ACHN (cell line): Measurements from ENCODE around the gene LTN1.
"Not testable (repeated sequence)": the region's sequence is repeated elsewhere in the genome, so short reads cannot be mapped to it uniquely, and the experiment has no call there.

Source experiments
- DNase-seq: peaks from one replicate; pipeline ENCODE4 v3.0.0-alpha.2; 2015
- in situ Hi-C: cut with HindIII; loops from 2 replicates; pipeline ENCODE4 v1.10.0; 2017; ENCODE audit warnings: low sequenced_read_pairs, low pct_ligation_motif_present, low pct_unique_long_range_greater_than_20kb

LTN1 gene

DNA sequence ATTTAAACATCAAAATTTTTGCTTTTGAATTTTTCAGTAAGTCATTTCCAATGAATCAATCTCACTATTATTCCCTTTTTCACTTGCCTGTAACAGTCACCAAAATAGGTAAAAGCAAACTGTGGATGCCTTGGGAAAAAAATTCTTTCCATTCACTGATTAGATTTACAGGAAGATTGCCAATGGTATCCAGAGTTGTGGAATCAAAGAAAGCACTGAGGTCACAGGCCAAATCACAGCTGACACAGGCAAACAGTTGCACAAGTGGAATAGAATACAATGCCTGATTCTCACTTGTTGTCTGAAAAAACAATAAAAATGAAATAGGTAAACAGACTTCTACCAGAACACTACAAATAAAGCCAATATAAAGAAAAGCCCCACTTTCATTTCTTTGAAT lies 48.4 kb downstream of the LTN1 start:
- in situ Hi-C loops: no loop called here

DNA sequence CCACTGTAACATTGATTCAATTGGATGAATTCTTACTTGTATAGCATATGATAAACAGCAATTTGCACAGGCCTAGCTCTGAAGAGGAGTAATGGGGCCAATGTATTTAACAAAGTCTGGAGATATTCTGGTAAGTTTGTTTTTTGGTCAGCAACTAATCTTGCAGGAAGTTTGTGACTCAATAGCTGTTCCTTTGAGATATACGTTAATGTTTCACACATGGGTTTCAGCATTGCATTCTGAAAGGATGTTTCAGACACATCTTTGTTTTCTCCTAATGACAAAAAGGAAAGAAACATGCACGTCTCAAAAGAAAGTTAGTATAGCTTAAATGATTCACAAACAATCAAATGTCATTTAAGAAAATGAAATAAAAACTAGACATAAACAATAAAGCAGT lies 49.0 kb downstream of the LTN1 start:
- DNase-seq: peak; percentile 51
- in situ Hi-C loops: no loop called here

More for the DNA sequence above, 48.4 kb downstream of the LTN1 start:
- no peak for DNase-seq

DNA sequence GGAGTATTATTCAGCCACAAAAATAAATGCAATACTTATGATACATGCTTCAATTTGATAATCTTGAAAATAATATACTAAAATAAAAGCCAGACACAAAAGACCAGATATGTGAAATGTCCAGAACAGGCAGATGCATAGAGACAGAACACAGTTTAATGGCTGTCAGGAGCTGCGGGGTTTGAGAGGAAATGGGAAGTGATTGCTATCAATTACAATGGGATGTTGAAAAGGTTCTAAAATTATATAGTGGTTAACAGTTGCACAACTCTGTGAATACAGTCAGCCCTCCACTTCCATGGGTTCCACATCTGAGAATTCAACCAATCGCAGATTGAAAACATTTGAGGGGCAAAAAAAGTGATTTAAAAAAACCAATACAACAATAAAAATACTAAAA lies 54.0 kb downstream of the LTN1 start:
- in situ Hi-C loops: no loop called here
- DNase-seq: no peak

DNA sequence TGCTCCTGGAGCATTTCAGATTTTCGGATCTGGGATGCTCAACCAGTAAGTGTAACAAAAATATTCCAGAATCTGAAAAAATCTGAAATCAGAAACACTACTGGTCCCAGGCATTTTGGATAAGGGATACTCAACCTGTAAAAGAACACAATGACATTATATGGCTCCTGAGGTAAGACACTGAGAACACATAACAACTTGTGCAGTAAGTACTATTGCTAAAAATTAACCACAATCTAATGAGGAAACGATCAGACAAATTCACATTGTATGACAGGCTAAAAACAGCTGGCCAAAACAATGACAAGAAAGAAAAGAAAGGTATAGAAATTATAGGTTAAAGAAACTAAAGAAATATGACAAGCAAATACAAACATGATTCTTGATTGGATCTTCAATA lies 54.9 kb downstream of the LTN1 start:
- in situ Hi-C loops: no loop called here
- no peak for DNase-seq

DNA sequence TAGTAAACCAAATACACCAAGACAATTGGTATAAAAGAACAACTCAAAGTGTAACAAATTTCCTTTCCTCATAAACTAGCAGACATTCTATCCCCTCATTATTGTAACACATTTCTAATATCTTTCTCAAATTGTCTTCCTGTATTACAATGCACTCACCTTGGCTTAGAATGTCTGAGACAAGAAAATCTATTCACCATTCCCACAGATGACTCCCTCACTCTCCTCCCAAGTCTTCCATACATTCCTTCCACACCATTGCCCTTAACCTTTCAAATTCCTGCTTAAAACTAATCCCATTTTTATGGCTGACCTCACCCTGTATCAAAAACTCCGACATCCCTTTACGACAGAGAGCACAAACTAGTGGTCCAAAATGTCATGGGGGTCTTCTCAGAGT lies 56.0 kb downstream of the LTN1 start:
- no peak for DNase-seq
- in situ Hi-C loops: no loop called here

DNA sequence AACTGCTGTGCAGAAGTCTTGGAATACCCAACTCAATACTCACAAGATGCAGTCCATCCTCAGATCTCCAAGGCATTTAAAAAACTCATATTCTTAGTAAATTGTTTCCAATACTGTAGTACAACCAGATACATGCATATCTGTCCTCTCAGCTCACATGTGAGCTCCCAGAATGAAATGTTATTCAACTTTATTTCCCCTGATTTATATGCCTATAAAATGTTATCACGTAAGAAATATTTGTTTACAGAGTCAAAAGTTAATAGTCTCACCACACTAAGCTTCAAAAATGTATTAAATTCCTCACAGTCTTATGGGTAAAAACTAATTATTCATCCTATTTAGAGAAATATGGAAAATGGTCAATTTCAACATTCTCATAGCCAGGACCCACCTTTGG lies 56.6 kb downstream of the LTN1 start:
- DNase-seq: no peak
- in situ Hi-C loops: no loop called here

DNA sequence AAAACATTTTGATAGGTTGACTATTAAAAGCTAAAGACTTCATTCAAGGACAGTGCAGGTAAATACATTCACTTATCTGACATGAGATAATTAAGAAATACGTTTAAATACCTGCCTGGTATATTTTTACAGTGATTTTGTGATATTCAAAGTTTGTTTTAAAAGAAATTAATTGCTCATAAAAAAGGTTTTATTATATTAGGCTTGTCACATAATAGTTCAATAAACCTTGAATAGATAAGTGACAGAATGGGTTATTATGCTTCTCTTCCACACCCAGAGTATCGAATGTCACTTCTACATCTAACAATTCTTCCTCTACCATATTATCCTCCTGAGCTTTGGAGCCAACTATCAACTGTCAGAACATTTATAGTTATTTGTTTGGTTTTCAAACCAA lies 60.0 kb downstream of the LTN1 start:
- in situ Hi-C loops: no loop called here
- DNase-seq: no peak

DNA sequence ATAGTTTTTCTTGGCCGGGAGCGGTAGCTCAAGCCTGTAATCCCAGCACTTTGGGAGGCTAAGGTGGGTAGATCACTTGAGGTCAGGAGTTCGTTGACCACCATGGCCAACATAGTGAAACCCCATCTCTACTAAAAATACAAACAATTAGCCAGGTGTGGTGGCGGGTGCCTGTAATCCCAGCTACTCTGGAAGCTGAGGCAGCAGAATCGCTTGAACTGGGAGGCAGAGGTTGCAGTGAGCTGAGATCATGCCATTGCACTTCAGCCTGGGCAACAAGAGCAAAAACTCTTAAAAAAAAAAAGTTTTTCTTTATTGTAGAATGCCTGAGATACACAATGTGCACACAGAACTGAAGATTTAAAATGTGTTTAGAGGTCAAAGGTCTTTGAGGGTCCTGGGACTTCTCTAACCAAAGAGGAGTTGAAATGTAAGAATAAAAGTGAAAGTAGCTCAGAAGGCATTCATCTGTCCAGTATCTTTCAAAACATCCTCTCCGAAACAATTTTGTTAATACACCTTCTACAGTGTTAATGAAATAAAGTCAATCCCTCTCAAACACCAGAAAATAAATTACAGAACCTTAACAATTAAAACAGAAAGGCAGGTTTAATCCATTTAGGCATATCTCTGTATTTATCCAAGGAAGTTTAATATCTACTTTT lies 60.8 kb downstream of the LTN1 start:
- in situ Hi-C loops: not testable (repeated sequence)

DNA sequence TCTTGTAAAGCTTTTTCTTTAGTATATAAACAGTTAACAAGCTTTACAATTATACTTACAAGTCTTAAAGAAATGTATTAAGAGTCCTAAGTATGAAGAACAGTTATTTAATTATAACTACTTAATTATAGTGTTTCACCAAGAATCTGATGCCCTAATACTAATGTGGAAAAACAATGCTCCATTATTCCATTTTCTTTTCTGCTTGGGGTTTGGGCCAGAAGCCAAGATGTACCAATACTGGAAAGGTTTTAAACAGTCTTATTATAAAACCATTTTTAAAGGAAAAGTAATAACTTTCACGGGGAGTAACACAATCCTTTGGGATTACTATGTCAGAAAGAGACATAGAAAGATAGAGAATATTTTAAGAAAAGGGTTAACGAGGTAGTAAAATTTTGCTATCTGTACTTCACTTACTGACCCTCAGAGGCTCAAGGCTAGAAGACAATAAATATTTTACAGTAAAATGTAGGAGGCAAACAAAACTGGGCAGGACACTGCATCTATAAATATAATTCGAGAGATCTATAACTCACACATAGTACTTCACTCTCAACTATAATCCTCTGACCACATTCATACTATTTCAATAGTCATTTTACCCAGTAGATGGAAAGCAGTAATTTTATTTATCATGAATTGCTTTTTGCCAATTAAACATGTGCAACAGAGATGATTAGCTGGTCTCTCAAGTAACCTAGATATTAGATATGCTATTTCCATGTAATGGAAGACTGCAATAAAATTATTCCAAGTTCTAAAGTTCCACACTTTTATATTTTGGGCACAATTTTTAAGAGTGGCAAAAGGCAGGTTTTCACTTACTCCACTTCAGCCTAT lies 63.9 kb downstream of the LTN1 start:
- in situ Hi-C loops: no loop called here
- DNase-seq: no peak

More for the DNA sequence above, 60.8 kb downstream of the LTN1 start:
- DNase-seq: not testable (repeated sequence)

DNA sequence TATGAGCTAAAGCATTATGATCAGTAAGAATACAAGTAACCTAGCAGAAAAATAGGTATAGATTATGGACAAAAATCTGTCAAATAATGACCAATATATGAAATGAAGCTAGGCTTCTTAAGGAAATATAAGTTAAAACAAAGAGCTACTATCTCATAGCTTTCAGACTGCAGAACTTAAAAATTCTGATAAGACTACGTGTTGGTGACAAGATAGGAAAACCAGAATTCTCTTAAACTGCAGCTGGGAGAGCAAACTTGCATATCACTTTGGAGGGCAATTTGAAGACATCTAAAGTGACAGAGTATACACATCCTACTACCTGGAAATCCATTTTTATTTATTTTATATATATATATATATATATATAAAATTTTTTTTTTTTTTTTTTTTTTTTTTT lies 65.5 kb downstream of the LTN1 start:
- in situ Hi-C loops: no loop called here
- DNase-seq: no peak

DNA sequence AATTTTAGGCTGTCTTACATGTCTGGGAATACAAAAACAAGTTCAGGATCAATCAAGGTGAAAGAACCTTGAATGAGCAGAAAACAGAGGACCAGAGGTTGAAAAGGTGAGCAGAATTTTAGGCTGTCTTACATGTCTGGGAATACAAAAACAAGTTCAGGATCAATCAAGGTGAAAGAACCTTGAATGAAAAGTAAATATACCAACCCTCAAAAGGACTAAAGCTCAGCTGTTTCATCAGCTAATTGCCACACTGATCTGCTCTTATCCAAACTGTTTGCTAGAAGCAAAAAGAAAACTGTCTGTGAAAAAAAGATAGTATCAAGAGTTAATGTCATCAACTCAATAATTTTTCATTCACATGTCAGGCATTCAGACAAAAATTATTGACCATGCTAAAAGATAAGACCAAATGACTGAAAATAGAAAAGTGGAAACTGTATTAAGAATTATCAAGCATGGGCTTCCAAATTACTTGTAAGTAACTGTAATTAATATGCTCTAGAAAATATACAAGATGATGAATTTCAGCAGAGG lies 69.2 kb downstream of the LTN1 start:
- in situ Hi-C loops: no loop called here
- no peak for DNase-seq

DNA sequence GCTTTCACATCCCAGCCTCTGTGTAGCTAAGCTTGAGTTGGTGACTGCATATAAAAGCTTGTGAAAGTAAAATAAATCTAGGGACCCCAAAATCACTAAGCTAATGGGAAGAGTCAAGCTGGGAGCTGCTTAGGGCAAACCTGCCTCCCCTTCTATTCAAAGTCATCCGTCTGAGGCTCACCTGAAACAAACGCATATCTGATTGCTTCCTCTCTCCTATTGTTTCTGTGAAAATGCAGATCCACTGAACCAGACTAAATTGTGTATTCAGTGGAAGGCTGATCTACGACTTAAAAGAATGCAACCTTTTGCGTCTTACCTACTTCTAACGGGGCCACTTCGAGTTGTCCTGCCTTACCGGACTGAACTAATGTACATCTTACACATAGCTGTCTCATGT lies 70.3 kb downstream of the LTN1 start:
- in situ Hi-C loops: no loop called here
- no peak for DNase-seq

DNA sequence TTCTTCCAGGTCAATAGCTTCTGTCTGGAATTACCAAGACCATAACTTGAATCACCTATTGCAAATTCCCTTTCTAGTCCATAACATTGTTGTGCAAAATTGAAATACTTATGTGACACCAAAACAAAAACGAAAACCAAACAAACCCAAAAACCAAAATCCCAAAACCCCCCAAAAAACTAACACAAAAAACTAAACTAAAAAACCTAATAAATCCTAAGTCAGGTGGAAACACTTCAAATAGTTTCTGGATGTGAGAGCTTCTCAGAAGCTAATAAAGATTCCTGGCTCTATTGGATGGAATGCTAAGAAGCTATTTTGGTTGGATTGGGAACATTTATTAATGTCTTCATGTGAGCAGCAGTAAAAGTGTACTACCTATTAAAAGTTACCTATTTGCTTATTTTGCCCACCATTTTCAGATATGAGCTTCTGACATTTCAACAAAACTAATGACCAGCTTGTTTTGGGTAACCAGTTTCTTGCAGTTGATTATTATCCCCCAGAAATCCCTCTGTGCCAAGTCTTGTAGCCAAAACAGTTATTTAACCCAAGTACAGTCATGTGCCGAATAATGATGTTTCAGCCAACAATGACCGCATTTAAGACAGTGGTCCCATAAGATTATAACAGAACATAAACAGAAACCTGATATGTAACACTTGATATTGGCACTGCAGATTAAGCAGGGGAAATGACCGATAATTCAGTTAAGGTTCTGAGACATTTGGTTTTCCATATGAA lies 76.4 kb downstream of the LTN1 start:
- in situ Hi-C loops: no loop called here

DNA sequence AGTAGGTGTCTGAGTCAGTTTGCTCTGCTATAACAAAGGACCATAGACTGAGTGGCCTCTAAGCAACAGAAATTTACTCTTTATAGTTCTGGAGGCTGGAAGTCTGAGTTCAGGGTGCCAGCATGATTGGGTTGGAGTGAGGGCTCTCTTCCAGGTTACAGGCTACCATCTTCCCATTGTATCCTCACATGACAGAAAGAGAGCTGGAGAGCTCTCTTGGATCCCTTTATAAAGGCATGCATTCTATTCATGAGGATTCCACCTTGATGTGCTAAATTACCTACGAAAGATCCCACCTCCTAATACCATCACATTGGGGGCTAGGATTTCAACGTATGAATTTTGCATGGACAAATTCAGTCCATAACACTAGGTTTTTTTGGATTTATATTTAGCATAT lies 79.6 kb downstream of the LTN1 start:
- in situ Hi-C loops: no loop called here
- DNase-seq: no peak

More for the DNA sequence above, 76.4 kb downstream of the LTN1 start:
- no peak for DNase-seq

DNA sequence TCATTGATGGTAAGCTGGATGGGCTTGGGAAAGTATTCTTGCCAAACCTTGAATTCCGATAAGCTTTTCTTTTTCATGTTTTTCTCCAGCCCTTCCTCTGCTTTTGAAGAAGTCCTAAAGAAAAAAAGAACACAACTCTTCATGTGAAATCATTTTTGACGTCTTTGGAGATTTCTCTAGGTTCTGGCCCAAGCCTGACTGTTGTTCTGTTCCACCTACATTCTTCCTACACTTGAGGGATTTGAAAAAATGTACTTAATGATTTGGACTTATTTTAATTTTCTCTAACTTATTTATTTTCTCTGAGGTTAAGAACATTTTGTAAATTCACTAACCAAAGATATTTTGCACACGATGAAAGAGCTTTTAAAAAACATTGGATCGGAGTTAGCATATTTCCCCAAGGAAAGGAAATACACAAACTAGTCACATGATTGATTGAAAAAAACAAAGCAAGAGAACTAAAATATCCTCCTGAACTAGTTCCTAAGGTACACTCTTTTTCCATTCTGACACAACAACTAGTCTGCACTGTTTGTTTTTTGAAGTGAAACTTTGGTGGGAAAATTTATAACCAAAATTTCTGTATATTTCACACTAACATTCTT lies 82.3 kb downstream of the LTN1 start:
- in situ Hi-C loops: no loop called here
- no peak for DNase-seq

DNA sequence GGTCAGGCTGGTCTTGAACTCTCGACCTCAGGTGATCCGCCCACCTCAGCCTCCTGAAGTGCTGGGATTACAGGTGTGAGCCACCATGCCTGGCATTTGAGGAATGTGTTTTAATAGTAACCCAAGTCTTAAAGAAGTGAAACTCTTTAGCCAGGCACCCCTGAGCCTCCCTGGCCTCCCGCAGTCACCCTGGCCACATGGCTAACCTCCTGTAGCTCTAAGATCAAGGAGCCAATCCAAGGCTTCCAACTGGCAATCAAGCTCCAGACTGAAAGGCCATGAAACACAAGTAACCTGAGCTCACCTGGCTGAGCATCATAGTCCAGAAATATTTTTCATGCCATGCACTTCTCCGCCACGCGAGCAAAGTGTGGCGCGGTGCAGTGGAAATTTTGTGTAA lies 84.3 kb downstream of the LTN1 start:
- in situ Hi-C loops: no loop called here
- no peak for DNase-seq

DNA sequence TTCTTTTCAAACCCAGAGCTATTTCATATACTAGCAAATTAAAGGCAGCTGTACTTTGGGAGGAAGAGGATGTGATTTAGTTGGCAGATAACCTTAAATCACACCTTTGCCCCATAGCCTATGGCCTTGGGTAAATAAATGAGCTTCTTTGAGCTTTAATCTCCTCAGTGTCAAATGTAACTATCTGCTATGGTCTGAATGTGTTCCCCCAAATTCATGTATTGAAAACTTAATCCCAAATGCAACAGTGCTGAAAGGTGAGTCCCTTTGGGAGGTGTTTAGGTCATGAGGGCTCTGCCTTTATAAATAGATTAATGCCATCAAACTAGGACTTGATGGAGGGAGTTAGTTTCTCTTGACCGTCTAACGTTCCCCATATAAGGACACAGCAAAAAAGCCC lies 85.8 kb downstream of the LTN1 start:
- in situ Hi-C loops: no loop called here
- DNase-seq: no peak

DNA sequence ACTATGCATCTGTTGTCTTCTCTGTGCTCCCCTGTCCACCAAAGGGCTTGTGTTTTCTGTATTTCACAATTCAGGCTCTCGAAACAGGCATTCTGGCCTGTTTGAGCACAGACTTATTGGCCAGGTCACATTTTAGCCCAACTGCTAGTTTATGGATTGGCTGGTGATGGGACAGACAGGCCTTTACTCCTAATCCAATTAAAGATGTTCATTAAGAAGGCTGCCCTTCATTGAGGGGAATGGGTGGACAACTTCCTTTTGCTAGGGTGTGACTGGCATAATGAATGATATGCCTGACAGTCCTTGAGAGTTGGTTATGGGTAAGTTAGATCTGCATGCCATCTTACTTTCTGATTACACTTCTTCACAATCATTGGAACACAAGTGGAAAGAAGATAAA lies 86.4 kb downstream of the LTN1 start:
- in situ Hi-C loops: no loop called here
- DNase-seq: no peak

DNA sequence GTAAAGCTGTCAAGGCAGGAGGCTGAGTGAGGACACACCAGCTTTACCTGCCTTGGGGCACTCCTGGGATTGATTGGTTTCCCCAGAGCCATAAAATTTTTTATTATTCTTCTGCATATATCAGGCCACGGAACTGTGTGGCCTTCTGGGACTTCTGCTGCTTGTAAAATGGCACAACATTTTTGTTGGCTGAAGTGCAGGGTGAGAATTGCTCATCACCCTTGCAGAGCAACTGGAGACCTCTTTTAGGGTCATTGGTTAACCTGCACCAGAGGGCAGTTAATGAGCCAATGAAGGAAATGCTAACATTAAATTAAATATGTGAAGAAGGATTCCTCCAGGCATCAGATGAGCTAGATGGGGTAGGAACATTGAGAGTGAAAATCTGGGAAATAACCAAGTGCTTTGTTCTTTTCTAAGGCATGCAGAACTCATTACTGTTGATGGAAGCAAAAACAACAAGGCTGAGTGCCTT lies 87.7 kb downstream of the LTN1 start:
- no peak for DNase-seq
- in situ Hi-C loops: no loop called here
